GM12878 (cell line): ENCODE results near the gene LCAT. TPM values are rescaled to one million over a fixed set of nuclear protein-coding genes. Genes with fewer than 3 reads are reported as not detected.

Source experiments
- CEBPB ChIP-seq, 2 experiments: fragments of 150-350 bp in 1 of 2; IDR thresholded peaks; 2 replicates each; pipeline ENCODE4 v1.6.1; 2012 to 2014; ENCODE audit warnings: low read depth in 2 of 2, low read length in 2 of 2, borderline replicate concordance in 1 of 2, inconsistent platforms in 1 of 2
- CHD1 ChIP-seq: IDR thresholded peaks from 2 replicates; pipeline ENCODE4 v1.6.1; 2012; ENCODE audit warnings: low read depth, low read length, improper control_type of control experiment
- IRF4 ChIP-seq: IDR thresholded peaks from 2 replicates; pipeline ENCODE4 v1.6.1; 2011; ENCODE audit warnings: low read depth, low read length
- MYB ChIP-seq: fragments of 150-350 bp; IDR thresholded peaks from 2 replicates; pipeline ENCODE4 v1.6.1; 2014; ENCODE audit warnings: mild to moderate bottlenecking, low read depth, low read length, borderline replicate concordance
- NFYB ChIP-seq: IDR thresholded peaks from 2 replicates; pipeline ENCODE4 v1.6.1; 2011; ENCODE audit warnings: low read depth, mild to moderate bottlenecking, low read length, improper control_type of control experiment, moderate library complexity; ENCODE audit not compliant: insufficient read depth
- PML ChIP-seq: IDR thresholded peaks from 2 replicates; pipeline ENCODE4 v1.6.1; 2012; ENCODE audit warnings: low read length, inconsistent platforms
- RB1 ChIP-seq: fragments of 450-650 bp; formaldehyde crosslinking; IDR thresholded peaks from 2 replicates; pipeline ENCODE4 v1.6.1; 2017; ENCODE audit warnings: mild to moderate bottlenecking, borderline replicate concordance
- RCOR1 ChIP-seq: conservative IDR thresholded peaks from 2 replicates; pipeline ENCODE4 v1.6.1; 2012; ENCODE audit warnings: low read depth, low read length, improper control_type of control experiment
- REST ChIP-seq: IDR thresholded peaks from 2 replicates; pipeline ENCODE4 v1.6.1; 2012; ENCODE audit warnings: mild to moderate bottlenecking, low read depth, low read length
- SREBF1 ChIP-seq: IDR thresholded peaks from 2 replicates; pipeline ENCODE4 v1.6.1; 2012; ENCODE audit warnings: mild to moderate bottlenecking, low read length
- SUZ12 ChIP-seq: fragments of 200-600 bp; sonication (generic); IDR thresholded peaks from one replicate; pipeline ENCODE4 v1.6.1; 2018; ENCODE audit warnings: antibody characterized with exemption, mild to moderate bottlenecking; ENCODE audit not compliant: unreplicated experiment
- TCF12 ChIP-seq: IDR thresholded peaks from 2 replicates; pipeline ENCODE4 v1.6.1; 2011; ENCODE audit warnings: low read depth, mild to moderate bottlenecking, low read length
- USF2 ChIP-seq: IDR thresholded peaks from 2 replicates; pipeline ENCODE4 v1.6.1; 2011; ENCODE audit warnings: low read depth, low read length, improper control_type of control experiment, borderline replicate concordance
- WRNIP1 ChIP-seq: IDR thresholded peaks from 2 replicates; pipeline ENCODE4 v1.6.1; 2011; ENCODE audit warnings: low read depth, low read length, improper control_type of control experiment, borderline replicate concordance
- YBX1 ChIP-seq: fragments of 450-650 bp; IDR thresholded peaks from 2 replicates; pipeline ENCODE4 v1.6.1; 2016; ENCODE audit warnings: antibody characterized with exemption
- ZBTB33 ChIP-seq: fragments of 450-650 bp; IDR thresholded peaks from 2 replicates; pipeline ENCODE4 v1.6.1; 2017; ENCODE audit warnings: mild to moderate bottlenecking
- polyA plus RNA-seq, 11 experiments: library from polyadenylated mRNA; depleted of rRNA in 4 of 11; unstranded in 6 of 11; stranded (reverse) in 5 of 11; fragments of >200 nt; fragmentation: Nextera tagmentation in 4 of 11; fragmentation: Illumina TruSeq in 1 of 11; extraction: Ambion mirVana in 4 of 11; extraction: Trizol in 1 of 11; gene quantifications; 1 replicate in 1 of 11; 2 replicates in 10 of 11; pipeline versions ENCODE4 v1.2.1 to v1.2.3, GENCODE V29; 2011 to 2016; ENCODE audit warnings: inconsistent platforms in 2 of 11, missing spikeins in 2 of 11, low read depth in 1 of 11
- total RNA-seq, 4 experiments: library from RNA; depleted of rRNA in 3 of 4; stranded (reverse); fragments of >200 nt in 3 of 4; fragmentation: Illumina TruSeq in 1 of 4; extraction: Trizol in 1 of 4; gene quantifications; 2 replicates each; pipeline versions ENCODE4 v1.2.1 to v1.2.3, GENCODE V29; 2013 to 2021
- TF ChIP-seq, protein P1 (sequence below): fragments of 450-650 bp; IDR thresholded peaks from 2 replicates; pipeline ENCODE4 v1.6.1; 2016; ENCODE audit warnings: mild to moderate bottlenecking, moderate library complexity, borderline replicate concordance

LCAT gene
- total and polyA plus RNA-seq, 10 of the 15 experiments (the other 5 are each of a cell fraction or from before 2014, with no cell fraction given): 0.61 to 11.7 (median 3.3) TPM

DNA sequence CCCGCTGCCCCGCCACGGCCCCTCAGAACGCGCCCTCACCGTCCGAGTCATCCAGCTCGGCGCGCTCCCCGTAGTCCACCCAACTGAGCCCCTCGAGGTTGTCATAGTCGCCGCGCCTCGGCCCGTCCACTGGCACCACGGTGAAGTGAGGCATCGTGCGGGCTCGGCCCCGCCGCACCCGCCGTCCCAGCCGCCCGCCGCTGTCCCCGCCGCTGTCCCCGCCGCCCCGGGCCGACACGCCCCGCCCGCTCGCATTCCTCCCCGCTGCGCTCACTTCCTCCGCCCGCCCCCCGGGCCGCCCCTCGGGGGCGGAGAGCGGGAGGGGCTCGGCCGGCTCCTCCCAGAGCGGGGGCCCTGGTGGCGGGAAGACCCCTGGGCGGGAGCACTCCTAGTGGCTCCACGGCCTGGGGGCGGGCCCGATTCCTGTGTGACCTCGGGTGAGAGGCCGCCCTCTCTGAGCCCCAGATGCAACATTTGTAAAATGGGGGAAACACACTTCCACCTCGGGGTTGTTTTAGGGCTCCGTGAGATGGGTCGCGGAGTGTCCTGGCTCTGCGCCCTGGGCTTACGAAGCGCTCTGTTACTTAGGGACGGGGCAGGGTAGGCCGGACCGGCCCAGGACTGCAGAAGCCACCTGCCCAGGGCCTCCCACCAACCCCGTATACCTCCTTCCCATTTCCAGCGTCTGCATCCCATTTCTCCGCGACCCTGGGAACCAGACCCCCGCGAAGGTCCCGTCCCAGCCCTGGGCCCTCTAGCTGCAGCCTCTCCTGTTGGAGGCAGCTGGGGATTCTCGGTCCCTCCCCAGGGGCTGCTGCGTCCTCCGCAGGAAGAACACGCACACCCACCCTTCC, 24.7 kb upstream of the LCAT start, which contains the start of gene SLC12A4 (continued):
- TF ChIP-seq, protein P1, sequence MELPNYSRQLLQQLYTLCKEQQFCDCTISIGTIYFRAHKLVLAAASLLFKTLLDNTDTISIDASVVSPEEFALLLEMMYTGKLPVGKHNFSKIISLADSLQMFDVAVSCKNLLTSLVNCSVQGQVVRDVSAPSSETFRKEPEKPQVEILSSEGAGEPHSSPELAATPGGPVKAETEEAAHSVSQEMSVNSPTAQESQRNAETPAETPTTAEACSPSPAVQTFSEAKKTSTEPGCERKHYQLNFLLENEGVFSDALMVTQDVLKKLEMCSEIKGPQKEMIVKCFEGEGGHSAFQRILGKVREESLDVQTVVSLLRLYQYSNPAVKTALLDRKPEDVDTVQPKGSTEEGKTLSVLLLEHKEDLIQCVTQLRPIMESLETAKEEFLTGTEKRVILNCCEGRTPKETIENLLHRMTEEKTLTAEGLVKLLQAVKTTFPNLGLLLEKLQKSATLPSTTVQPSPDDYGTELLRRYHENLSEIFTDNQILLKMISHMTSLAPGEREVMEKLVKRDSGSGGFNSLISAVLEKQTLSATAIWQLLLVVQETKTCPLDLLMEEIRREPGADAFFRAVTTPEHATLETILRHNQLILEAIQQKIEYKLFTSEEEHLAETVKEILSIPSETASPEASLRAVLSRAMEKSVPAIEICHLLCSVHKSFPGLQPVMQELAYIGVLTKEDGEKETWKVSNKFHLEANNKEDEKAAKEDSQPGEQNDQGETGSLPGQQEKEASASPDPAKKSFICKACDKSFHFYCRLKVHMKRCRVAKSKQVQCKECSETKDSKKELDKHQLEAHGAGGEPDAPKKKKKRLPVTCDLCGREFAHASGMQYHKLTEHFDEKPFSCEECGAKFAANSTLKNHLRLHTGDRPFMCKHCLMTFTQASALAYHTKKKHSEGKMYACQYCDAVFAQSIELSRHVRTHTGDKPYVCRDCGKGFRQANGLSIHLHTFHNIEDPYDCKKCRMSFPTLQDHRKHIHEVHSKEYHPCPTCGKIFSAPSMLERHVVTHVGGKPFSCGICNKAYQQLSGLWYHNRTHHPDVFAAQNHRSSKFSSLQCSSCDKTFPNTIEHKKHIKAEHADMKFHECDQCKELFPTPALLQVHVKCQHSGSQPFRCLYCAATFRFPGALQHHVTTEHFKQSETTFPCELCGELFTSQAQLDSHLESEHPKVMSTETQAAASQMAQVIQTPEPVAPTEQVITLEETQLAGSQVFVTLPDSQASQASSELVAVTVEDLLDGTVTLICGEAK: 0 out of 2 replicates have a peak, but pooled peaks have one; percentile 38
- no peak for TF ChIP-seq CEBPB (IDR thresholded peaks at IDR 0.05; ENCODE audit: borderline replicate concordance in 1 of 2, low read depth in 2 of 2, low read length in 2 of 2)
- no peak for TF ChIP-seq ZBTB33
- no peak for TF ChIP-seq SREBF1
- 0 out of 2 replicates have a peak, but pooled peaks have one; percentile 38 for TF ChIP-seq PML
- no peak for TF ChIP-seq IRF4
- TF ChIP-seq REST: no peak
- TF ChIP-seq USF2: no peak
- no peak for TF ChIP-seq YBX1
- TF ChIP-seq MYB: no peak
- no peak for TF ChIP-seq TCF12
- TF ChIP-seq WRNIP1: no peak
- no peak for TF ChIP-seq CHD1
- TF ChIP-seq RCOR1: peak; percentile 73; the same call in 1 of the 2 replicates
- TF ChIP-seq SUZ12: no peak
- no peak for TF ChIP-seq NFYB
- peak; percentile 95; the same call in 1 of the 2 replicates for TF ChIP-seq RB1
